HG02588 (cell line): ENCODE results near the gene CLCA2.

ENCODE experiments used
- ATAC-seq: cut with Tn5 transposase; IDR thresholded peaks from one replicate; pipeline ENCODE4 v1.9.1; 2021; ENCODE audit warnings: mild to moderate bottlenecking, moderate library complexity; ENCODE audit not compliant: unreplicated experiment

Gene CLCA2, protein sequence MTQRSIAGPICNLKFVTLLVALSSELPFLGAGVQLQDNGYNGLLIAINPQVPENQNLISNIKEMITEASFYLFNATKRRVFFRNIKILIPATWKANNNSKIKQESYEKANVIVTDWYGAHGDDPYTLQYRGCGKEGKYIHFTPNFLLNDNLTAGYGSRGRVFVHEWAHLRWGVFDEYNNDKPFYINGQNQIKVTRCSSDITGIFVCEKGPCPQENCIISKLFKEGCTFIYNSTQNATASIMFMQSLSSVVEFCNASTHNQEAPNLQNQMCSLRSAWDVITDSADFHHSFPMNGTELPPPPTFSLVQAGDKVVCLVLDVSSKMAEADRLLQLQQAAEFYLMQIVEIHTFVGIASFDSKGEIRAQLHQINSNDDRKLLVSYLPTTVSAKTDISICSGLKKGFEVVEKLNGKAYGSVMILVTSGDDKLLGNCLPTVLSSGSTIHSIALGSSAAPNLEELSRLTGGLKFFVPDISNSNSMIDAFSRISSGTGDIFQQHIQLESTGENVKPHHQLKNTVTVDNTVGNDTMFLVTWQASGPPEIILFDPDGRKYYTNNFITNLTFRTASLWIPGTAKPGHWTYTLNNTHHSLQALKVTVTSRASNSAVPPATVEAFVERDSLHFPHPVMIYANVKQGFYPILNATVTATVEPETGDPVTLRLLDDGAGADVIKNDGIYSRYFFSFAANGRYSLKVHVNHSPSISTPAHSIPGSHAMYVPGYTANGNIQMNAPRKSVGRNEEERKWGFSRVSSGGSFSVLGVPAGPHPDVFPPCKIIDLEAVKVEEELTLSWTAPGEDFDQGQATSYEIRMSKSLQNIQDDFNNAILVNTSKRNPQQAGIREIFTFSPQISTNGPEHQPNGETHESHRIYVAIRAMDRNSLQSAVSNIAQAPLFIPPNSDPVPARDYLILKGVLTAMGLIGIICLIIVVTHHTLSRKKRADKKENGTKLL

DNA sequence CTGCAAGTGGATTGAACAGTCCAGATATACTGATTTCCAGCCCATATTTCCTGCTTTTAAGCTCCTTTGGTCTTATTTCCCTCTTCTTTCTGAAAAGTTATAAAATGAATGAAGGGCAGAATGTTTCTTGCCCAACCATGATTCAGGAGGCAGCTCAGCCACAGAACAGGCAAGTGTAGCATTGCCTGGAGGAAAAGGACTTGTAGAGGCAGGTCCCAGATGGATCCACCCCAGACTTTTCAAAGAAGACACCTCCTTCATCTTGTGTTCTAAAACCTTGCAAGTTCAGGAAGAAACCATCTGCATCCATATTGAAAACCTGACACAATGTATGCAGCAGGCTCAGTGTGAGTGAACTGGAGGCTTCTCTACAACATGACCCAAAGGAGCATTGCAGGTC is at the start of gene CLCA2:
Gene CLCA2 (plus strand): TSS at position 299 of the 400 bp plus-strand sequence. CDS start 77 bp downstream, at position 376.
- ATAC-seq, result no peak

DNA sequence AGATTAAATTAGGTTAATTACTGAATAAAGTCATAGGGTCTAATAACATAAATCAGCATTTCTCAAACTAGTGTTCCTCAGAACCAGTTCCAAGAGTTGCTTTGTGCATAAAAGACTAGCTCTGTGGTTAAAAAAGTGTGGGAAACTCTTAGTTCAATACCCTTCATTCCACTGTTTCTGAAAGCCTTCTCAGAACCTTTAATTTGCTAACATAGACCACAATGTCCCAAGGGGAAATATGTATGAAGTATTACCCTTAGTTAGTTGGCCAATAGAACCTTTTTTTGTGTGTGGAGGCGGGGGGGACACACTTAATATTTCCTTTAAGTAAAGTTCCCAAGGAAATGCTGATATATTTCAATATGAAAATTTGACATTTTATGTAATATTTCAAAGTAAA is 48.3 kb upstream of the CLCA2 start:
- ATAC-seq, result no peak

DNA sequence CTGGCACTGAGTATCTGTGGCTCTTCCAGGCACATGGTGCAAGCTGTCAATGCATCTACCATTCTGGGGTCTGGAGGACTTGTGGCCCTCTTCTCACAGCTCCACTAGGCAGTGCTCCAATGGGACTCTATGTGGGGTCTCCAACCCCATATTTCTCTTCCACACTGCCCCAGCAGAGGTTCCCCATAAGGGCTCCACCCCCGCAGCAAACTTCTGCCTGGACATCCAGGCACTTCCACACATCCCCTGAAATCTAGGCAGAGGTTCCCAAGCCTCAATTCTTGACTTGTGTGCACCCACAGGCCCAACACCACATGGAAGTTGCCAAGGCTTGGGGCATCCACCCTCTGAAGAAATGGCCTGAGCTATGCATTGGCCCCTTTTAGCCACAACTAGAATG is 46.6 kb upstream of the CLCA2 start:
- ATAC-seq, result no peak

DNA sequence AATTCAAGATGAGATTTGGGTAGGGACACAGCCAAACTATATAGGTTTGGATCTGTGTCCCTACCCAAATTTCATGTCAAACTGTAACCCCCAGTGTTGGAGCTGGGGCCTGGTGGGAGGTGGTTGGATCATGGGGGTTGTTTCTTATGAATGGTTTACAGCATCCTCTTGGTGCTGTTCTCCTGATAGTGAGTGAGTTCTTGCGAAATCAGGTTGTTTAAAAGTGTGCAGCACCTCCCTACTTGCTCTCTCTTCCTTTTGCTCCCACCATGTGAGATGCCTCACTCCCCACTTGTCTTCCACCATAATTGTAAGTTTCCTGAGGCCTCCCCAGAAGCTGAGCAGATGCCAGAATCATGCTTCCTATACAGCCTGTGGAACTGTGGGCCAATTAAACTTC is 45.2 kb upstream of the CLCA2 start:
- ATAC-seq, result no peak

DNA sequence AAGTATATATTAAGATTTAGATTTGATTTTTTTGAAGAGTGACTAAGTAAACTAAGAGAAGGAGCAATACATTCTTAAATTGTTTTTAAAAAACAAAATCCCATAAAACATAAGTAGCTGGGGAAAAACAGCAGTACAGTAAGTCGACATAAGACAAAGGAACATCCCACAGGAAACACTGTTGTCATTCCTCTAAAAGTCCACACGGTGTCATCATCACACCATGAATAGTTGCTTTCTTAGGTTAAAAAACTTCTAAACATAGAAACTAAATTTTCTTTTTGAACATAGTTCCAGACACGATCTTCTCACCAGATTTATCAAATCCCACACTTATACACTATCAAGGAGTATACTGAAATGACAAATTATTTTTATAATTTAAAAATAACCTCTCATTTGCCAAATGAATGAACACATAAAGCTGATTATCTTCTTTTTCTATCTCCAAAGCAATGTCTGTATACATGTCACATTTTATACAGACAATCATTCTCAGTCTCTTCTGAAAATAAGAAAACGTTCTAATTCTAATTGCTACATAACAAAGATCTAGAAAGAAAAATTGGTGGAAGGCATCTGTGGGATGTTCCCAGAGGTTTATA is 43.6 kb upstream of the CLCA2 start:
- ATAC-seq, result peak; percentile 83

DNA sequence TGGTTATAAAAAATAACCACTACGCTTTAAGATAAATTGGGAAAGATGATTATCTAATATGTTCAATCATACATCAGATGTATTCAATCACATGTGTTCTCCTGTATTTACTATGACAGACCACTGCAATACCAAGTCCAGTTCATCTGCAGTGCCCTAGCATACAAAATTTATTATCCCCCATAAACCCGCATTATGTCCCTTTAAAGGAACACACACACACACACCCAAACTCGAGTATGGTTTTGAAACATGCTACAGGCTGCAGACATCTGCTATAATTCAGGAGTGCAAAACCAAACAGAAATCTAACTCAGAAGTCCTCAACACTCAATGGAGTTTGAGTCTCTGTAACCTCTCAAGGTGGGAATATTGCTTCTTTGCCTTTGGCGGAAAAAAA is 42.7 kb upstream of the CLCA2 start:
- no peak for ATAC-seq

DNA sequence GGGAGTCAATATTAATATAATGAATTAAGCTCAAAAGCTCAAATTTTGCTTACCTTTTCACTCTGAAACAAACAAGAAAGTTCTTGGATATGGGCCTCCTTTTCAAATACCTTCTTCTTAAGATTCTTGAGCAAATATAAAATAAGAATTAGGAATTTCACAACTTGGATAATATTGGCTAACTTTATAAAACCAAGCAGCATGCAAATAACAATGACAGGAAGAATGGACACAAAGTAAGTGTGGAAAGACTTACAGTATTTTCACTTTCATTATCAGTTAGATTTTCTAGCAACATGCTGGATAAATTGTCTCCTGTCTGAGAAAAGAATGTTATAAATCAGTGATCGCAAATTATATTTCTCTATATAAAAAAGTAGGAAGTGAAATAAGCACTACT is 41.1 kb upstream of the CLCA2 start:
- ATAC-seq, result no peak

DNA sequence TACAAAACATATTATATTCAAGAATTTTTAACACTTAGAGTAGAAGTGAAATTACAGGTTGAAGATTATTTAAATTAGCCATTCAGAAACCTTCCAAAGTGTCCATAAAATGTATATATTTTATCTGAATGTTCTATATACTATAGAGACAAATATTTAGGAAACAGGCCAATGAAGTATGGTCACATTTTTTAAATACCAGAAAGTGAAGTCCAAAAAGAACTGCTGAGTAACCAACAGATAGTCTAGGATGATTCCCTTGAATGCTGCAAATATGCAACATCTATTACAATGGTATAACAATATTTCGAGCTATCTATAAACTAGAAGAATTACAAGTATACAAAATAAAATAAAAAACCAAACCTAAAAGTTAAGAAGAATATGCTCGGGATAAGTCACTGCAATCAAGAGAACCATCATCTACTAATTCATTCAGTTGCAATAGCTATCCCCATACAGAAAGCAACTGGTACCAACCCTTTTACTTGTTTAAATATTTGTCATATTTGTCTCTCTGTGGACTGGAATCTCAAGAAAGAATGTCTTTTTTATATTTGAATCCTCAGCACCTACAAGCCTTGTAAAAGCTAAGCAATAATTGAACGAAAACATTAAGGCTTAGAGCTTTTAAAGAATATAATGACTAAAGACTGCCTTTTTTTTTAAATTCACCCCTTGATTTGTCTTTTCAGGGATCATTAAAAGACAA is 35.9 kb upstream of the CLCA2 start:
- no peak for ATAC-seq

DNA sequence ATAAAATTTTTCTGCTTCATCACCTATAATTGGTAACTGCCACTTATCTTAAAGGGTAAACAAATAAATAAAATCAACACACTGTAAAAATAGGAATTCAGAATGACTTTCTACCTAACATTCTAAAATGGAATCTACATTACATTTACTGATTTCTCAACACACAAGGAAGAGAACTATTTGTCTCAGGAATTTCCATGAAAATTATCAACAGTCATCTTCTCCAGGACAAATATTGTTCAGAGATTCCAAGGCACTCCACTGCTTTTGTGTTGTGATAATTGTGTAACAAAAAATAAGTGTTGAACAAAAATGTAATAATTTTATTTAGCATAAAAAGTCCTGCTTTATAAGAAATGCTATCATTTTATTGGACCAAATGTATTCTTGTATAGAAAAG is 35.2 kb upstream of the CLCA2 start:
- no peak for ATAC-seq

DNA sequence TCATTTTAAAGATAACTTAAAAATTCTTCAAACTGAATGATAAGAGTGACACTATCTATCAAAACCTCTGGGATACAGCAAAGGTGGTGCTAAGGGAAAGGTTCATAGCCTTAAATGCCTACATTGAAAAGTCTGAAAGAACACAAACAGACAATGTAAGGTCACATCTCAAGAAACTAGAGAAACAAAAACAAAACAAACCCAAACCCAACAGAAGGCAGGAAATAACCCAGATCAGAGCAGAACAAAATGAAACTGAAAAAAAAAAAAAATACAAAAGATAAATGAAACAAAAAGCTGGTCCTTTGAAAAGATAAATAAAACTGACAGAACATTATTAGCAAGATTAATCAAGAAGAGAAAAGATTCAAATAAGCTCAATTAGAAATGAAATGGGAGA is 34.7 kb upstream of the CLCA2 start:
- ATAC-seq, result peak; percentile 90

DNA sequence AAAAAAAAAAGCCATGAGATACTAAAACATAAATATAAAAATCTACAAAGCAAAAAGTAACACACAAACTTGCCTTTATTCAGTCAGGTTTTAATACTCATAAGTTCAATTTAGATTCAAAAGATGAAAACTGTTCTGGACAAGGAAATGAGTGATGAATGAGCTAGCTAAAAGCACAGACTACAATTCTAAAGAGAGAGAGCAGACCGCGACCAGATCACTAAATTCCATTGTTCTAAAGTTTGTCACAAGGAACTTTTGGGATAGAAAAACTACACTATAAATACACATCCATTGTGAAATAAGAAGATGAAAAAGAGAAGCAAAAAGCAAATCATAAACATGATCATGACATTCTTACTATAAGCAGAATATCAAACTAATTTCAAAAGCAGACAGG is 29.6 kb upstream of the CLCA2 start:
- no peak for ATAC-seq

DNA sequence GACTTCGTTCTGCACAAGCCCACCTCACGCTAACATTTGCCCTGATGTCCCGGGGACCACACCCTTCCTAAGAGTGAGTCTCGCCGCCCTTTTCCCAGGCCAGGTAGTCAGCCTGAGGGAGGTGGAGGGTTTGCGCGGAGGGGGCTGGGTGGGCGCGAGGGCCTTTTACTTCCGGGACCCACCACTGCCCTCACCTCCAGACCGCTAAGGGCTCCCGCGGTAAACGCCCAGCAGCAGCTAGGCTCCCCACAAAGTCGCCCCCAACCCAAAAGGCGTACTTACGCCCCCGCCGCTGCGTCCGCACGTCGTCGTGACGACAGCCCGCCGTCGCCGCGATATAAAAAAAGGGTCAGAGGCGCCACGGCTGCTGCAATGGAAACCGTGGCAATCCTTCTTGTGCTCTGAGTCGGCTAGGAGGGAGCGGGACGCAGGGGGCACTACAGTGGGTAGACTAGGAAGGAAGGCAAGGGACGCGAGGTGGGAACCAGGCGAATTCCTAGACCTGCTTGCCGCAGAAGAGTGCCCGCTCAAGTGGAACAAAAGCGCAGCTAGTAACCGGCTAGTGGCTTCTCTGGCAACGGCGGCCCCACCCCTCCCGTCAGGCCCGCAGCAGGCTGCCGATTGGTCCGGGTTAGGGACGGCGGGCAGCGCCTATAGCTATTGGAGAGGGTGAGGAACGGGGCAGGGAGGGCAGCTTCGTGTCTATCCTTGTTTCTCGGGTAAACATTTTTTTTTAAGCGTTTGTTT is 28.0 kb upstream of the CLCA2 start, which contains the start of gene ODF2L:
Gene ODF2L (minus strand): TSS at position 573 of the 747 bp plus-strand sequence. CDS start 9,296 bp downstream, outside the sequence.
- peak; percentile 100 for ATAC-seq

DNA sequence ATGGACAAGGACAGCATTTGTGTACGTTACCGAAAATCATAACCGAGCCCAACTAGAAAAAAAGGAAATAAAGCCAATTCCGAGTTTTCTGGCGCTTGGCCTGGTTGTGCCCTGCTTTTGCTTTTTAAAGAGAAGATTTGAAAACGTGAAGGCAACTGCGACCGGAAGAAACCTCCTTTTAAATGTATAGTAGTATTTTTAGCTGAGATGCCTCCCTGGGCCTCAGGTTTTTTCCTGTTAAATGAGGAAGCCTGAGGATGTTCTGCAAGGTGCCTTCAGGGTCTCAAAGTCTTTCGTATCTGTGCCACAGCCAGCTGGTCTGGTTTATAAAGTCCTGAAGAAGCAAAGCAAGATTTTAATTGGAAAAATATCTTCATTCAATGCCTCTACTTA is 27.5 kb upstream of the CLCA2 start:
- ATAC-seq, result peak; percentile 16

DNA sequence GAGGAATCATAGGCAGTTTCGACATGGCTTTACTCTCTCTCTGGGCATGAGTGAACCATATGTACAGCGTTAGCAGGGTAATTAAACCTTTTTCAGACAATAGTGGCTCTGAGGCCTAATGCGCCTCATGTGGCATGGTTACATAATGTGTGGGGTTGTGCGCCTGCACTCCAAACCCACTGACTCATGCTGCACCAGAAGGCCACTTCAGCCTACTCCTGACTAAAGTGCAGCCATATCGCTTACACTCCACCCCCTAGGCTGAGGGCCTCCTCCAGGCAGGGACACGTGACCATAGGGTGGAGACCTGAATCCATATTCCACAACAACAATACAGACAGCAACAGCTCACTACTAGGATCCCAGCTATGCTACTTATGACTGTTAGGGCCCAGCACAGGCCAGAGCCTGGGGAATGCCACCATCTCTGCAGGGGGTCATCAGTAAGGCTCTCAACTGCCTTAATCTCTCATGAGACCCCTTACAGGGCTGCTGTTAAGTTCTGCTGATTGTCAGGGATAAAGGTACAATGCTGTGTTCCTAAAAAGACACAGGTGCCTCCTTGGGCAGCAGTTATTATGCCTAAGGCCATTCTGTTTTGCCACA is 14.5 kb upstream of the CLCA2 start:
- no peak for ATAC-seq

DNA sequence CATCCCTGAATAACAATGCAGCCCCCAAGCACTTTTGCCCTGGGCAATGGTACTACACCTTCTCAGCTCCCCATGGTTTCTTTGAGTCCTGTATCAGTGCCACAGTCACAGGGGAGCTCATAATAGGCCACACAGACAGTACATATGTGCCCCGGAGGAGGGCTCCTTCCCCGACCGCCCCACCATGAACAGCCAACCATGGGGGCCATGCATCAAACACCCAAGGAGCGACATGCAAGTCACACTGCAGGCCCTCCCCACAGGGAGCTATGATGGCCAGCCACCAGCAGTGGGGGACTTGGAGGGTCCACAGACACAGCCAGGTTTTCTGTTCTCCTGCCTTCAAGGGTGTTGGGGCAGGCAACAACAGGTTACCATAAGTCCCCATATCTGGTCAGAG is 13.1 kb upstream of the CLCA2 start:
- no peak for ATAC-seq

DNA sequence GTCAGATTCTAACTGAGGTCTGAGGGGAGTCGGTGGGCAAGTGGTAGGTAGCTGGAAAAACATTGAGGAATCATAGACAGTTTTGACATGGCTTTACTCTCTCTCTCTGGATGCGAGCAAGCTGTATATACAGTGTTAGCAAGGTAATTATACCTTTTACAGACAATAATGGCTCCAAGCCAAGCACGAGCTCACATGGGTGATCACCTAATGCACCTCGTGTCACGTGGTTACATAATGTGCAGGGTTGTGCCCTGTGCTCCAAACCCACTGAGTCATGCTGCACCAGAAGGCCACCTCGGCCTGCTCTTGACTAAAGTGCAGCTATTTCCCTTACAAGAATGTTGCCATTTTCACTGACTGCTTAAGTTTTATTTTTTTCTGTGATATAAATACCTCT is 7.6 kb upstream of the CLCA2 start:
- ATAC-seq, result no peak

DNA sequence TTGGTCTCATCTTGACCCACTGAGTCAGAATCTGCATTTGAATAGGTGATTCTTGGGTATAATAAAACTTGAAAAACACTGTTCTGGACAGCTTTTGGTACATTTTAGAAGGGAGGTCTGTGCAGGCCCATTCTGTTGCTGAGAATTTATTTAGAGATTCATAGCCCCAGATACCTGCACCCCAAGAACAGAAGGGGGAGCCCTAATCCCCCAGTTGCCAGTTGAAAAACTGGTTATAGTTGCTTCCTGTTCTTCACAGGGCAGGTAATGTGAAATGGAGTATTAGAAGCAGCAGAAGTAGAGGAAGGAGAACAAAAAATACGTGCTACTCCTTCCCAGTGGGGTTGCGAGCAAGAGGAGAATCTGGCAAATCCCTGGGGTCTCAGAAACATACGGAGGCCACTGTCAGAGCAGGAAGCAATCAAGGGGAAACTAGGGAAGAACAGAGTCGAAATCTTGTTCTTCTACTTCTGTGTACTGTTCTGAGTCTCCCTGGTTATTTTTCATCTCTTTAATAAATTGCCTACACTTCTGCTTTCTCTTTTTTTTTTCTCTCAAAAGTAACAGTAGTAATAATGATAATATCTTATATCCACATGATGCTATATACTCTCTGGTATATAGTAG is 4.6 kb upstream of the CLCA2 start:
- ATAC-seq, result peak; percentile 75

DNA sequence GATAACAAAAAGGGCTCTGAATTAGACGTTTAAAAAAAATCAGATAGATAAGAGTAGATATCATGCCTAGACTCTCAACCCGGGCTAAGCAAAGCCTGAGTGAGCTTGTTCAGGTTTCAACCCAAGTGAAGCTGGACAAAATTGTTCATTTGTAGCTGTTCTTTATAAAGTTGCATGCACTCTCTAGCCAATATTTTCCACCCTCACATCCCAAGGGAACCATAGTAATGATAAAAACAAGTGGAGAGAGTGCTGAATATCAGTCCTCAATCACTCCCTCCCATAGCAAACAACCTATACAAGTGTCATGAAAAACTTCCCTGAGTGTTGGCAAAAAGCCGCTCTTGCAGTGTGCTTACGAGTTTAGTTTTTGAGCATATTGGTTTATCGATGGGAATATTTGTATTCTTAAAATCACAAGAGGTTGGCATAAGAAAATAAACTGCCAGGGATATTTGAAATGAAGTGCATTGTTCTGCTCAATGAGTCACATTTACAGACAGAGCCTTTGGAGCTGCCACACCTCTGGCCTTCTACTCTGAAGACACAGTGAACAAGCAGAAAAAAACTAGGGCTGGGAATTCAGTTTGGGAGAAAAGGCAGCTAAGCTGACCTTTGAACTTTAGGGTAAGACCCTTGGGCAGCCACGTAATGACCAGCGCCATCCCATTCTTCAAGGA is 2.2 kb upstream of the CLCA2 start:
- no peak for ATAC-seq

DNA sequence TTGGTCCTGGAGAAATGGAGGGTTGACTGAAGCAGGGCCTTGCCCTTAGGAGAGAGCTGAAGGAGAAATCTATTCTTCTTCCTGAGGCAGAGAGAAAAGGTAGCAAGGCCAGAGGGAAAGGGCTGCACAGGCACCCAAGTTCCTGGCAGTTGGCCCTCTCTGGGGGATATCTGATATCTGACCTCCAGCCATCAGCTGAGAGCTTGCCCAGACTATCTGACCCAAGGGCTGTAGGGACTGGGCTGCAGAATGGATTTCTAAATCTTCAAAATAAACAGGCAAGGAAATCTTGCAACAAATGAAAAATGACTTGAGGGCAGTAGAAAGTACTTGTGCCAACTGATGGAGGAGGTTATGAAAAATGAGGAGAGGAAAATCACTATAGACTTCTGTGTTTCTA is 498 bp upstream of the CLCA2 start:
- no peak for ATAC-seq
